HUES6 (cell line): ENCODE data around the gene GK.

Source experiments
- H3K27ac ChIP-seq: 2 replicates; pipeline ENCODE4 v1.7.0; 2013; ENCODE audit warnings: low read depth, mild to moderate bottlenecking, low read length, inconsistent platforms
- H3K27me3 ChIP-seq: 2 replicates; pipeline ENCODE4 v1.6.1; 2013; ENCODE audit warnings: low read length; ENCODE audit not compliant: control insufficient read depth, insufficient read depth
- H3K36me3 ChIP-seq: 2 replicates; pipeline ENCODE4 v1.6.1; 2013; ENCODE audit warnings: low read length; ENCODE audit not compliant: control insufficient read depth, insufficient read depth
- H3K4me1 ChIP-seq: 2 replicates; pipeline ENCODE4 v1.6.1; 2013; ENCODE audit warnings: low read length; ENCODE audit not compliant: control insufficient read depth, insufficient read depth
- H3K4me3 ChIP-seq: 2 replicates; pipeline ENCODE4 v1.5.1; 2013; ENCODE audit warnings: low read depth, low read length
- H3K9ac ChIP-seq: one replicate; pipeline ENCODE4 v1.6.1; 2013; ENCODE audit warnings: mild to moderate bottlenecking, low read length
- H3K9me3 ChIP-seq: 2 replicates; pipeline ENCODE4 v1.6.1; 2013; ENCODE audit warnings: low read depth, low read length; ENCODE audit not compliant: control insufficient read depth, insufficient read depth

Gene GK

GRCh38 chrX:30712214-30712613 is 59.0 kb downstream of the GK start:
- no peaks in the 10 kb centered on the region for H3K36me3 ChIP-seq
- no peak overlapping the region for H3K9ac ChIP-seq
- no peaks in the 10 kb centered on the region; the same call in 1 of the 2 replicates for H3K27me3 ChIP-seq
- H3K4me1 ChIP-seq, result no peaks in the 10 kb centered on the region
- no peak overlapping the region for H3K27ac ChIP-seq
- H3K4me3 ChIP-seq, result no peak overlapping the region
- H3K9me3 ChIP-seq, result no peaks in the 10 kb centered on the region

GRCh38 chrX:30713061-30713525 is 59.9 kb downstream of the GK start:
- H3K9me3 ChIP-seq, result no peaks in the 10 kb centered on the region
- H3K27ac ChIP-seq, result no peak overlapping the region
- H3K4me1 ChIP-seq, result no peaks in the 10 kb centered on the region
- H3K27me3 ChIP-seq, result no peaks in the 10 kb centered on the region; the same call in 1 of the 2 replicates
- no peak overlapping the region for H3K9ac ChIP-seq
- H3K36me3 ChIP-seq, result no peaks in the 10 kb centered on the region
- no peak overlapping the region for H3K4me3 ChIP-seq

DNA sequence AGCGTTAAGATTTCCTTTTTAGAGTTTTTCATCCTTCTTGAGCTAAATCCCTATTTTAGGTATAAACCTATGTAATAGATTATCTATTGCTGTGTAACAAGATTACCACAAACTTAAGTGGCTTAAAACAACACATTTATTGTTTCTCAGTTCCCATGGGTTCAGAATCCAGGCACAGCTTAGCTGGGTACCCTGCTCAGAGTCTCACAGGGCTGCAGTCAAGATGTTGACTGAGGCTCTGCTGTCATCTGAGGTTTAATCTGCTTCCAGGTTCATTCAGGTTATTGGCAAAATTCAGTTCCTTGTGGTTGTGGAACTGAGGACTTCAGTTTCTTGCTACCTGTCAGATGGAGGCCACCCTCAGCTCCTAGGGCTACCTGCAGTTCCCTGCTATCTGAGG is 60.9 kb downstream of the GK start:
- H3K27ac ChIP-seq, result no peak overlapping the region
- no peak overlapping the region for H3K4me3 ChIP-seq
- no peaks in the 10 kb centered on the region for H3K4me1 ChIP-seq
- H3K36me3 ChIP-seq, result no peaks in the 10 kb centered on the region
- H3K9me3 ChIP-seq, result no peaks in the 10 kb centered on the region
- no peak overlapping the region for H3K9ac ChIP-seq
- H3K27me3 ChIP-seq, result no peaks in the 10 kb centered on the region; the same call in 1 of the 2 replicates

- Histone ChIP-seq H3K27me3 (no peaks in the 10 kb centered on the region; the same call in 1 of the 2 replicates), H3K9me3 (no peaks in the 10 kb centered on the region), H3K9ac (no peak overlapping the region), H3K4me1 (no peaks in the 10 kb centered on the region), H3K36me3 (no peaks in the 10 kb centered on the region), H3K4me3 (no peak overlapping the region), H3K27ac (no peak overlapping the region)
Observed at GRCh38 chrX:30715976-30716375, 62.8 kb downstream of the GK start.

- Histone ChIP-seq H3K4me3 (no peak overlapping the region), H3K9ac (no peak overlapping the region), H3K4me1 (no peaks in the 10 kb centered on the region), H3K27ac (no peak overlapping the region), H3K36me3 (no peaks in the 10 kb centered on the region), H3K27me3 (no peaks in the 10 kb centered on the region), H3K9me3 (no peaks in the 10 kb centered on the region)
Observed at GRCh38 chrX:30733852-30734660, 80.8 kb downstream of the GK start.

DNA sequence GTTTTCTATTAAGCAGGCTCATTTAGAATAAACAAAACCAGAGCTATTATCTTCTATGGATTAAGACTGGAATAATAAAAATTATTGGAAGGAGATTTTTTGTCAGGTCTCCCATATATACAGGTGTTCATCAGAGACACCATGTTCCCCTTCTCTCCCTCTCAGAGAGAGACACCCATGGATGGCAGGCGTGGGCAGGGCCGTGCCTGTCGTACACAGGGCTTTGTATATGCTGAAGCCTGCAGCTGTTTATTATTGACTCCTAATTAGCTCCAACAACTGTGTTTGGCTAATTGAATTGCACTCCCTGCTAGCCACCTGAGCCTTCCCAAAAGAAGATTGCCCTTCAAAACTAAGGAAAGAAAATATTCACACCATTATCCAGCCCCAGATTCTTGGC is 81.6 kb downstream of the GK start:
- Histone ChIP-seq H3K36me3 (no peaks in the 10 kb centered on the region), H3K27me3 (no peaks in the 10 kb centered on the region), H3K27ac (no peak overlapping the region), H3K9me3 (no peaks in the 10 kb centered on the region), H3K4me3 (no peak overlapping the region), H3K9ac (no peak overlapping the region), H3K4me1 (no peaks in the 10 kb centered on the region)

DNA sequence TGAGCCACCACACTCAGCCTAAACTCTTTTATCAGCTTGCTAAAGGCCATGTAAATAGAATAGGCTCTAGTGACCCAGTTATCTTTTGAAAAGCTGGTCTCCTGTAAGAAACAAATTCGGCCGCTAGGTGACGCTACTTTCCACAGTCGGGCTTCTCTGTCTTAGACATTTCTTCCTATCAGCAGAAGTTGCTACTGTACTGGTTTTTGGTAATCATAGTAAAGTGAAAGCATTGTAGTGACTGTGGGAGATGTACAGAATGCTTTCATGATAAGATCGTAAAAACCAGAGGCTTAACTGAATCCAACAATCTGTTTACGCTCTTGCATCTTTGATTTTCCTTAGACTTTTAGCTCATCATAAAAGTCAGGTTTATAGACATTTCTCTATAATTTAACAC is 82.6 kb downstream of the GK start:
- Histone ChIP-seq H3K9me3 (no peaks in the 10 kb centered on the region), H3K4me1 (no peaks in the 10 kb centered on the region), H3K36me3 (no peaks in the 10 kb centered on the region), H3K4me3 (no peak overlapping the region), H3K27ac (no peak overlapping the region), H3K9ac (no peak overlapping the region), H3K27me3 (no peaks in the 10 kb centered on the region)

DNA sequence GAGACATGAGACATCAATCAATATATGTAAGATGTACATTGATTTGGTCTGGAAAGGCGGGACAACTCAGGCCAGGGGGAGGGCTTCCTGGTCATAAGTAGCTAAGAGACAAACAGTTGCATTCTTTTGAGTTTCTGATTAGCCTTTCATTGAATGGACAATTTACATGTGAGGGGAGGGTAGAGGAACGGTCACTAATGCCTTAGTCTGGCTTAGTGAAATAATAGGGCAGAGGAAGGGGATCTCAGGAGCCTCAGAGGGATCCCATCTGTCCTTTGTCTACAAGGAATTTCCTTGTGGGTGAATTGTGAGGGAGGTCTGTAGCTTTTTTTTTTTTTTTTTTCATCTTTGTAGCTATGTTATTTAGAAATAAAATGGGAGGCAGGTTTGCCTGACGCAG is 88.3 kb downstream of the GK start:
- H3K9ac ChIP-seq, result no peak overlapping the region
- no peak overlapping the region for H3K27ac ChIP-seq
- H3K9me3 ChIP-seq, result 0 out of 2 replicates have a peak, but pooled peaks cover 5% of the 10 kb centered on the region
- H3K27me3 ChIP-seq, result no peaks in the 10 kb centered on the region
- no peak overlapping the region for H3K4me3 ChIP-seq
- no peaks in the 10 kb centered on the region for H3K36me3 ChIP-seq
- H3K4me1 ChIP-seq, result peaks cover 4% of the 10 kb centered on the region; the same call in 1 of the 2 replicates

DNA sequence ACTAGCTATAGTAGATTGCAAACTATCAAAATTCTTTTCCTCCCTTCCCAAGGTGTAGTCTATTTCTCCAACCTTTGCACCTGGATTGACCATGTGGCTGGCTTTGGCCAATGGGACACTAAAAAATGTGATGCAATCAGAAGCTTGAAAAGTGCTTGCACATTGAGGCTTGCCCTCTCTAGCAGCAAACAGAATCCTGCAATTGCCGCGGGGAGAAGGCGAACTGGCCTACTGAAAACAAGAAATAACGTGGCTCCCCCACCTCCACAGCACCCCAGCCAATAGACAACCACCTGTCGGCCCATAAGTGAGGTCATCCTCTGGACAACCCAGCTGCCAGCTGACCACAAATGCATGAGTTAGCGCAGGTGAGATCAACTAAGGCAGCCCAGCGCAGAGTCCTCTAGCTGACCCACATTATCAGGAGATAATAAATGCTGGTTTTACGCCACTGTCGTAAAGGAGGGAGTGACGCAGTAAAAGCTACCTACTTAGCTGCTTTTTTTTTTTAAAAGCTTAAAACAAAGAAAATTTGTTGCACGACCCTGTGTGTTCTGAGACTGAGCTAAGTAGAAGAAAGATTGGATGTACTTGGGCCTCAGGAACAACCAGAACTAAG is 95.2 kb downstream of the GK start:
- Histone ChIP-seq H3K4me1 (no peaks in the 10 kb centered on the region), H3K9me3 (0 out of 2 replicates have a peak, but pooled peaks cover 5% of the 10 kb centered on the region), H3K27me3 (no peaks in the 10 kb centered on the region), H3K27ac (no peak overlapping the region), H3K9ac (no peak overlapping the region), H3K4me3 (no peak overlapping the region), H3K36me3 (no peaks in the 10 kb centered on the region)

- H3K4me1 ChIP-seq, result no peaks in the 10 kb centered on the region
- peaks cover 10% of the 10 kb centered on the region for H3K9me3 ChIP-seq
- no peaks in the 10 kb centered on the region for H3K27me3 ChIP-seq
- H3K9ac ChIP-seq, result no peak overlapping the region
- H3K36me3 ChIP-seq, result no peaks in the 10 kb centered on the region
- H3K4me3 ChIP-seq, result no peak overlapping the region
- no peak overlapping the region for H3K27ac ChIP-seq
Observed at GRCh38 chrX:30751497-30751896, 98.3 kb downstream of the GK start.

DNA sequence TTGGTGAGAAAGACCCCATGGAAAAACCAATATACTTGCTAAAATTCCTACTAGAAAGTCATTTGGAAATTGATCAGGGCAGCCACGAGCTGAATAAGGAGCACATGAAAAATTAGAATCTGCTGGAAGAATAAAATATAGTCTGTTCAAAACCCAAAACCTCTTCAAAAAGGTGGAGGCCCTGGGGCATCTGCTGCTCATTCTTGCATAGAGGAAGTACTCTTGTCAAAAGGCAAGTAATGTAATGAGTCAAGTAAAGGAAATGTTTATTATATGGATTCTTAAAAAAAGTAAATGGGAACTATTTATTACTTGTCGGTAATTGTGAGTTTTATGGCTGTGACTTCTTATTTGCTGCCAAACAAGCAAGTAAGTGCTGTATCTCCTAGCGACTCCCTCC is 109.5 kb downstream of the GK start:
- Histone ChIP-seq H3K27me3 (peaks cover 3% of the 10 kb centered on the region; the same call in 1 of the 2 replicates), H3K36me3 (no peaks in the 10 kb centered on the region), H3K4me1 (no peaks in the 10 kb centered on the region), H3K9ac (no peak overlapping the region), H3K9me3 (no peaks in the 10 kb centered on the region), H3K27ac (no peak overlapping the region), H3K4me3 (no peak overlapping the region)
